ENCODE measurements around the gene SLC22A16. TPM values are rescaled to one million over a fixed set of nuclear protein-coding genes. Genes with fewer than 3 reads are reported as not detected.

The SLC22A16 gene
- total and polyA plus RNA-seq, 10 of the 15 experiments (the other 5 are each of a cell fraction or from before 2014, with no cell fraction given): not detected

DNA sequence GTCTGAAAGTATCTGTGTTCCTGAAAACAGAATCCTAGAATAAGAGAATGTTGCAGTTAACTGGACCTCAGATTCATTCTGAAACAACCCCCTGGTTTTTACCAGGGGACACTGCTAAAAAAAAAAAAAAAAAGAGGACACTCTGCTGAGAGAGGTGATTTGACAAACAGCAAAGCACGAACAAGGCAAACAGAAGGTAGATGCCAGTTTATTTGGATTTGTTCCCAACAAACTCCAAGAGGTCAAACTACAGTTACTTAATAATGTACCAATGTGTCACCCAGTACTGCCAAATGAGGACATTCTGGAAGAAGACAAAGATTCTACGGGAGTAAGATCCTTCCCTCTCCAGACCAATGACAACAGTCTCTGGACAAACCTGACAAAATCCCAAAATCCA lies 40.6 kb upstream of the SLC22A16 start:
- TF ChIP-seq YBX1 (IDR thresholded peaks at IDR 0.05) (no peak), BMI1 (IDR thresholded peaks at IDR 0.05; ENCODE audit: borderline replicate concordance) (no peak), SIN3A (IDR thresholded peaks at IDR 0.05; ENCODE audit: low read depth, low read length) (no peak), CBX5 (IDR thresholded peaks at IDR 0.05; ENCODE audit: low read depth) (no peak), ZNF592 (IDR thresholded peaks at IDR 0.05) (no peak), RELA (IDR thresholded peaks at IDR 0.05; ENCODE audit: borderline replicate concordance, partially characterized antibody) (no peak), RB1 (IDR thresholded peaks at IDR 0.05; ENCODE audit: borderline replicate concordance) (no peak), BCL3 (IDR thresholded peaks at IDR 0.05; ENCODE audit: borderline replicate concordance, insufficient read depth, low read depth, low read length, poor library complexity, severe bottlenecking) (no peak)
- ChIA-PET POLR2A (interaction anchor here (0.6 kb wide), 1 partner anchor 330 kb away, joined by 4 read pairs; no protein-coding TSS in a partner anchor), CTCF (no interaction called here), RAD21 (ENCODE audit: unreplicated experiment) (no interaction called here), SMC1A (ENCODE audit: uncharacterized antibody, unreplicated experiment) (no interaction called here)
- intact Hi-C loops (cut with micrococcal nuclease; ENCODE audit: unreplicated experiment) (no loop called here), in situ Hi-C loops (cut with MboI) (no loop called here)
- Histone ChIP-seq H3K27ac (ENCODE audit: control insufficient read depth, insufficient read depth) (no peak overlapping the region), H2AFZ (ENCODE audit: control insufficient read depth, low read depth, low read length) (no peak overlapping the region), H3K79me2 (ENCODE audit: control insufficient read depth, insufficient read depth, low read length) (no peaks in the 10 kb centered on the region), H3K27me3 (replicated peaks in 1 of 2; ENCODE audit: control insufficient read depth in 2 of 2, insufficient read depth in 2 of 2, low read length in 1 of 2) (no peaks in the 10 kb centered on the region; a peak in 1 of 4 replicates), H4K20me1 (ENCODE audit: control insufficient read depth, insufficient read depth) (no peaks in the 10 kb centered on the region), H3K4me3 (no peak overlapping the region), H3K4me2 (ENCODE audit: control insufficient read depth, insufficient read depth) (no peak overlapping the region), H3K36me3 (ENCODE audit: control insufficient read depth in 2 of 2, insufficient read depth in 2 of 2, low read length in 1 of 2) (no peaks in the 10 kb centered on the region), H3K9me3 (replicated peaks; ENCODE audit: control insufficient read depth, insufficient read depth, low read length) (no peaks in the 10 kb centered on the region), H3K9ac (ENCODE audit: control insufficient read depth, insufficient read depth, low read length) (no peak overlapping the region), H3K4me1 (ENCODE audit: control insufficient read depth, insufficient read depth, low read length) (no peaks in the 10 kb centered on the region)
- BruUV-seq (replicated peaks): no TSS peak
- peak; percentile 23 for FAIRE-seq
- no peak for ATAC-seq
- 26% methylated on average over 2 of the region's 2 CpGs for WGBS (ENCODE audit: insufficient coverage, insufficient replicate concordance, low lambda C conversion rate, missing lambda C conversion rate)
- DNase-seq (ENCODE audit: low read depth, low spot score): no peak

Measured in GM12878 (cell line).